Muscle layer of duodenum (tissue), 2 donors: ENCODE data around the gene PABPN1L.

Experiments
- H3K27ac ChIP-seq: one replicate; pipeline ENCODE4 v1.7.0; 2013; ENCODE audit warnings: mild to moderate bottlenecking, low read length
- H3K27me3 ChIP-seq: one replicate; pipeline ENCODE4 v1.7.0; 2013; ENCODE audit warnings: low read depth, mild to moderate bottlenecking, control low read depth, low read length
- H3K36me3 ChIP-seq, 2 donors: one replicate each; pipeline ENCODE4 v1.7.0; 2013; ENCODE audit warnings: low read length in 2 of 2, control low read depth in 1 of 2, mild to moderate bottlenecking in 1 of 2; ENCODE audit not compliant: insufficient read depth in 2 of 2, control insufficient read depth in 1 of 2
- H3K4me1 ChIP-seq, 2 donors: one replicate each; pipeline ENCODE4 v1.7.0; 2013; ENCODE audit warnings: low read length in 2 of 2, mild to moderate bottlenecking in 2 of 2, control low read depth in 1 of 2, moderate library complexity in 1 of 2; ENCODE audit not compliant: insufficient read depth in 2 of 2, control insufficient read depth in 1 of 2
- H3K4me3 ChIP-seq, 2 donors: one replicate each; pipeline ENCODE4 v1.7.0; 2013; ENCODE audit warnings: low read length in 2 of 2, low read depth in 1 of 2, mild to moderate bottlenecking in 1 of 2
- H3K9me3 ChIP-seq, 2 donors: one replicate each; pipeline ENCODE4 v1.7.0; 2013; ENCODE audit warnings: low read length in 2 of 2, control low read depth in 1 of 2, mild to moderate bottlenecking in 1 of 2; ENCODE audit not compliant: control insufficient read depth in 1 of 2
- donor health status: healthy.

Gene PABPN1L, protein sequence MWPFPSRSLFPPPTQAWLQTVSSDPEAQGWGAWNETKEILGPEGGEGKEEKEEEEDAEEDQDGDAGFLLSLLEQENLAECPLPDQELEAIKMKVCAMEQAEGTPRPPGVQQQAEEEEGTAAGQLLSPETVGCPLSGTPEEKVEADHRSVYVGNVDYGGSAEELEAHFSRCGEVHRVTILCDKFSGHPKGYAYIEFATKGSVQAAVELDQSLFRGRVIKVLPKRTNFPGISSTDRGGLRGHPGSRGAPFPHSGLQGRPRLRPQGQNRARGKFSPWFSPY

DNA sequence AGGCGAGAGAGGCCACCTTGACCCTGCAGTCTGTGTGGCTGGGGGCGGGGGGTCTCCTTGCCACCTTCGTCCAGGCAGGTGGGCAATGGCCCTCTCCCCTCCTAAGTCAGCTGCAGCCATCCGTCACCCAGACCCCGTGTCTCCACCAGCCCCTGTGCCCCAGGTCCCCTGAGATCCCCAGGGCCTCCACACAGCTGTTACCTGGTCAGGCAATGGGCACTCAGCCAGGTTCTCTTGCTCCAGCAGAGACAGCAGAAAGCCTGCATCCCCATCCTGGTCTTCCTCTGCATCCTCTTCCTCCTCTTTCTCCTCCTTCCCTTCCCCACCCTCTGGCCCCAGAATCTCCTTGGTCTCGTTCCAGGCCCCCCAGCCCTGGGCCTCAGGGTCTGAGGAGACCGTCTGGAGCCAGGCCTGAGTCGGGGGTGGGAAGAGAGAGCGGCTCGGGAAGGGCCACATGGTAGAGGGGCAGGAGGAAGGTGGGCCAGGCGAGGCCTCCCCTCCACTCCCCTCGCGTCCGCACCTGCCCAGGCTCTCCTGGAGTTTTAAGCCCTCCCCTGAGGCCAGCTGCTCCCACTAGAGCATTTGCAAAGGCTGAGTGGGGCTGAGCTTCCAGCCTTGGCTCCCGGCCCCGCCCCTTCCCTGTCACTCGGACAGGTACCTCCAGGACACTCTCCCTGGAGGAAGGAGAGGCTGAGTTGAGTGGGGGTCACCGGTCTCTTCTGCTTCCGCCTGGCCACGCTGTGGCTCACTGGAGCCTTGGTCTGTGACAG is at the start of gene PABPN1L:
TSS of gene PABPN1L (minus strand) at position 510 of the 770 bp plus-strand sequence. CDS start at position 456, 54 bp downstream.
- Histone ChIP-seq H3K27ac (no peak within 1 kb of the TSS), H3K4me1 (no peaks in the 10 kb centered on the region), H3K4me3 (no peak within 1 kb of the TSS), H3K36me3 (peaks cover 9 to 20% of the 10 kb centered on the region in 2 donors), H3K27me3 (no peaks in the 10 kb centered on the region), H3K9me3 (no peaks in the 10 kb centered on the region)

DNA sequence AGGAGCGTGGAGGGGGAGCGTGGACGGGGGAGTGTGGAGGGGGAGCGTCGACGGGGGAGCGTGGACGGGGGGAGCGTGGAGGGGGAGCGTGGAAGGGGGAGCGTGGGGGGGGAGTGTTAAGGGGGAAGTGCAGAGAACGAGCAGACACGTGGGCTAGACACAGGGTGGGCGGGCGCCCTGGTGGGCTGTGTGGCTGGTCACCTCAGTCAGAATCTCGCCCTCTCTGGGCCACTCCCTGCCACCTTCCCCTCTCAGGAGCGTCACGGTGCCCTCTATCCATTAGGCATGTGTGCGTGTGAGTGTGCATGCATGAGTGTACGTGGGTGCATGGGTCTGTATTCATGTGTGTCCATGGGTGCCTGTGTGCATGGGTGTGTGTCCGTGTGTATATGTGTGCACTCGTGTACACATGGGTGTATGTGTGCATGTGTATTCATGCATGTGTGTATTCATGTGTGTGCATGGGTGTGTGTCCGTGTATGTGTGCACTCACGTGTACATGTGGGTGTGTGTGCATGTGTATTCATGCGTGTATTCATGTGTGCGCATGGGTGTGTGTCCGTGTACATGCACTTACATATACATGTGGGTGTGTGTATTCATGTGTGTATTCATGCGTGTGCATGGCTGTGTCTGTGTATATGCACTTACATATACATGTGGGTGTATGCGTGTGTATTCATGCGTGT is 49.3 kb upstream of the PABPN1L start:
- H3K4me3 ChIP-seq, result no peak overlapping the region
- no peaks in the 10 kb centered on the region for H3K9me3 ChIP-seq
- H3K27me3 ChIP-seq, result no peaks in the 10 kb centered on the region
- H3K4me1 ChIP-seq, result peaks cover 0 to 4% of the 10 kb centered on the region in 2 donors
- no peak overlapping the region for H3K27ac ChIP-seq
- H3K36me3 ChIP-seq, result no peaks in the 10 kb centered on the region

GRCh38 chr16:88914750-88915368 is 48.4 kb upstream of the PABPN1L start:
- Histone ChIP-seq H3K4me1 (no peaks in the 10 kb centered on the region), H3K27ac (no peak overlapping the region), H3K36me3 (no peaks in the 10 kb centered on the region), H3K27me3 (no peaks in the 10 kb centered on the region), H3K9me3 (no peaks in the 10 kb centered on the region), H3K4me3 (no peak overlapping the region)

DNA sequence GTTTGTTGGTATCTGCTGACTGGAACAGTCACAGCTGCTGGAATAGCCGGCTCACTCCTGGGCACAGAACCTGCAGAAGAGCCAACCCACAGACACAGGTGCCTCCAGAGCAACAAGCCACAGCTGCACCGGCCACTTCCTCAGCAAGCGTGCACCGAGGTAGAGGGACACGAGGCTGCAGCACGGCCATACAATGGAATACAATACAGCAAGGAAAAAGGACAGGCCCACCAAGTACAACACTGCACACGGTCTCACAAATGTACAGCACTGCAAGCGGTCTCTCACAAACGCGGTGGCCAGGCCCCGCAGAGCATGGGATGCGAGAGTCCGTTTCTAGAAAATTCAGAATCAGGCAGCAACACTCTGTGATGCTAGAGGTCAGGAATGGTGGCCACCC is 47.4 kb upstream of the PABPN1L start:
- Histone ChIP-seq H3K9me3 (no peaks in the 10 kb centered on the region), H3K27me3 (no peaks in the 10 kb centered on the region), H3K4me3 (no peak overlapping the region), H3K36me3 (no peaks in the 10 kb centered on the region), H3K27ac (no peak overlapping the region), H3K4me1 (no peaks in the 10 kb centered on the region)

- Histone ChIP-seq H3K4me3 (no peak overlapping the region), H3K36me3 (no peaks in the 10 kb centered on the region), H3K27me3 (no peaks in the 10 kb centered on the region), H3K27ac (no peak overlapping the region), H3K9me3 (no peaks in the 10 kb centered on the region), H3K4me1 (no peaks in the 10 kb centered on the region)
These were observed 46.6 kb upstream of the PABPN1L start for GRCh38 chr16:88913001-88913612.

DNA sequence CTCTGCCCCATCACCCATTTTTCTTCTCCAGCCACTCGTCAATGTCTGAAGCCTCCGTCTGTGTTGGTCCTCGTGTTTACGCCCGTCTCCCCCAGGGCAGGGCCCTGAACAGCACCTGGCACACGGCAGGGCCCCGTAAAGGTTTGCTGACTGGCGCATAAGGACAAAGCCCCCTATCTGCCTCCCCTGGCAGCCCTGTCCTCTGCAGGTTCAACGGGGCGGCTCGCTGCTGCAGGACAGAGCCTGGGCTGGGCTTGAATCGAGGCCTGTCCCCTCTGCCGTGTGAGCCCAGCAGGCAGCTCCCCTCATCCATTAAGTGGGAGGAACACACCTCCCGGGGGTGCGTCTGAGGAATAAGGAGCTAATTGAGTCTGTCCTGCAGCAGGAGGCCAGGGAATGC is 46.1 kb upstream of the PABPN1L start:
- no peaks in the 10 kb centered on the region for H3K4me1 ChIP-seq
- no peak overlapping the region for H3K4me3 ChIP-seq

GRCh38 chr16:88911946-88912310 is 45.5 kb upstream of the PABPN1L start:
- Histone ChIP-seq H3K27me3 (no peaks in the 10 kb centered on the region), H3K4me3 (no peak overlapping the region), H3K27ac (no peak overlapping the region)

More for the DNA sequence above, 46.1 kb upstream of the PABPN1L start:
- H3K9me3 ChIP-seq, result no peaks in the 10 kb centered on the region
- no peak overlapping the region for H3K27ac ChIP-seq
- H3K36me3 ChIP-seq, result no peaks in the 10 kb centered on the region
- no peaks in the 10 kb centered on the region for H3K27me3 ChIP-seq

DNA sequence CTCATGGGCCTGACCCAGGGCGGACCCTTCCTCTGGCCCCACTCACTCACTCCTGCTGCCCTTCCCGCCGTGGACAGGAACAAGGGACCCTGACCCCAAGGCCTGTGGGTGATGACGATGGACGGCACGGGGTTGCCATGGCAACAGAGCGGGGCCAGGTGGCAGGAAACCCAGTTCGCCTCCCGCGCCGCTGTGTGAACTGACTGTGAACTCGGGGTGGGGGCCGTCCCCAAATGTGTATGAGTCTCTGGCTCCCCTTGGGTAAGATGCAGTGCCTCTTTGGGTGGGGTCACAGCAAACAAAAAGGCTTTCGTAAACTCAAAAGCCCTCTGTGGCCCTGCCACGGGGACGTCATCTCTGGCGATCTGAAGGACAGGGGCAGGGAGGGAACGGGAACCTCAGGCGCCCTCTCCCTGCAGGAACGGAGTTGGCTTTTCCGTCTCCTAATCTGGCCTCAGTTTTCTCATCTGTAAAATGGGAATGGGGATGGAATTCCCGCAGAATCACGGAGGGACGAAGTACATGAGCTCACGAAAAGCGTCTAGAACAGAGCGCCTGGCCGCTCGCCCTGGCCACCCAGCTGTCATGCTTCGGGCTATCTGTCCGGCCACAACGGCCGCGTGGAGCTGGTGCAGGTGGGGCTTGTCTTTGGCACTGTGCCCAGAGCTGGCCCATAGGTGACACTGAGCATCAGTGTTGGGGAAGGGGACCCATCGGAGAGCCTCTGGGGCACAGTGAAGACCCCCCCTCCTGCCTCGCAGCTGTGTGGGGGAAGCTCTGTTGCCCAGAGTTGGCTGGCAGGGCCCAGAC is 44.9 kb upstream of the PABPN1L start:
- no peaks in the 10 kb centered on the region for H3K4me1 ChIP-seq
- H3K36me3 ChIP-seq, result no peaks in the 10 kb centered on the region
- H3K27me3 ChIP-seq, result no peaks in the 10 kb centered on the region
- no peaks in the 10 kb centered on the region for H3K9me3 ChIP-seq
- H3K4me3 ChIP-seq, result no peak overlapping the region
- no peak overlapping the region for H3K27ac ChIP-seq

More at GRCh38 chr16:88911946-88912310, 45.5 kb upstream of the PABPN1L start:
- Histone ChIP-seq H3K36me3 (no peaks in the 10 kb centered on the region), H3K4me1 (no peaks in the 10 kb centered on the region), H3K9me3 (no peaks in the 10 kb centered on the region)

- Histone ChIP-seq H3K9me3 (no peaks in the 10 kb centered on the region), H3K27ac (no peak overlapping the region), H3K4me1 (no peaks in the 10 kb centered on the region), H3K27me3 (no peaks in the 10 kb centered on the region), H3K36me3 (no peaks in the 10 kb centered on the region), H3K4me3 (no peak overlapping the region)
These were observed 44.0 kb upstream of the PABPN1L start for GRCh38 chr16:88910284-88911135.
